ENCODE results near the gene PHAX. TPM values are rescaled to one million over a fixed set of nuclear protein-coding genes. Genes with fewer than 3 reads are reported as not detected.
"Not testable (repeated sequence)": the region's sequence is repeated elsewhere in the genome, so short reads cannot be mapped to it uniquely, and the experiment has no call there.

Gene PHAX
- 10 to 100 TPM; 23.2 to 57.5 (median 45.8) TPM for total RNA-seq

GRCh38 chr5:126600631-126601511, at the start of gene PHAX:
TSS of gene PHAX (plus strand) at chr5:126600947. CDS start at chr5:126600963, 16 bp downstream.
- TF ChIP-seq CTCF (IDR thresholded peaks at IDR 0.05) (peak; percentile 51 to 82 (median 68)), EP300 (IDR thresholded peaks at IDR 0.05) (peak in 1 of 2 donors; percentile 83), POLR2A (IDR thresholded peaks at IDR 0.05) (peak in 1 of 2 donors; percentile 21)
- Histone ChIP-seq H3K4me1 (peaks cover 0 to 44% (median 21%) of the 10 kb centered on the region in 4 donors), H3K27me3 (no peaks in the 10 kb centered on the region), H3K9me3 (no peaks in the 10 kb centered on the region), H3K36me3 (peaks cover 0 to 26% (median 4%) of the 10 kb centered on the region in 3 donors), H3K27ac (peak within 1 kb of the TSS; percentile 54 to 91 (median 90)), H3K4me3 (peak within 1 kb of the TSS; percentile 80 to 97 (median 90))
- WGBS, 2 donors = 2% methylated on average over 56 to 60 of the region's 79 CpGs
- DNase-seq (ENCODE audit: low spot score in 2 of 2) = peak; percentile 55 to 56

- Histone ChIP-seq H3K4me3 (no peak overlapping the region), H3K27ac (no peak overlapping the region), H3K9me3 (no peaks in the 10 kb centered on the region), H3K27me3 (no peaks in the 10 kb centered on the region), H3K36me3 (peaks cover 2 to 97% (median 14%) of the 10 kb centered on the region in 3 donors), H3K4me1 (no peaks in the 10 kb centered on the region)
- TF ChIP-seq CTCF (IDR thresholded peaks at IDR 0.05) = no peak
- TF ChIP-seq EP300 (IDR thresholded peaks at IDR 0.05) = no peak
- TF ChIP-seq POLR2A (IDR thresholded peaks at IDR 0.05) = no peak
- DNase-seq (ENCODE audit: low spot score in 2 of 2) = no peak
- 97 to 100% methylated on average over 2 of the region's 2 CpGs for WGBS, 2 donors
Measured at GRCh38 chr5:126552614-126553013, 48.1 kb upstream of the PHAX start.

GRCh38 chr5:126555101-126555500, 45.6 kb upstream of the PHAX start:
- peaks cover 2 to 95% (median 7%) of the 10 kb centered on the region in 3 donors for H3K36me3 ChIP-seq
- H3K27ac ChIP-seq; DNase-seq (ENCODE audit: low spot score in 2 of 2); H3K9me3 ChIP-seq; H3K4me1 ChIP-seq; H3K27me3 ChIP-seq; H3K4me3 ChIP-seq: not testable (repeated sequence)
- 86 to 96% methylated on average over 9 of the region's 9 CpGs for WGBS, 2 donors

- no peak for TF ChIP-seq EP300 (IDR thresholded peaks at IDR 0.05)
- TF ChIP-seq CTCF (IDR thresholded peaks at IDR 0.05) = no peak
- no peak for TF ChIP-seq POLR2A (IDR thresholded peaks at IDR 0.05)
- Histone ChIP-seq H3K27me3 (no peaks in the 10 kb centered on the region), H3K27ac (no peak overlapping the region), H3K9me3 (no peaks in the 10 kb centered on the region), H3K36me3 (peaks cover 0 to 87% (median 0%) of the 10 kb centered on the region in 3 donors), H3K4me3 (no peak overlapping the region), H3K4me1 (no peaks in the 10 kb centered on the region)
- DNase-seq (ENCODE audit: low spot score in 2 of 2) = no peak
- 57 to 77% methylated on average over 1 of the region's 1 CpG for WGBS, 2 donors
Measured at GRCh38 chr5:126561908-126562307, 38.8 kb upstream of the PHAX start.

GRCh38 chr5:126562823-126563222, 37.9 kb upstream of the PHAX start:
- no peaks in the 10 kb centered on the region for H3K27me3 ChIP-seq
- no peak overlapping the region for H3K27ac ChIP-seq
- H3K4me1 ChIP-seq = no peaks in the 10 kb centered on the region
- 94 to 96% methylated on average over 2 of the region's 2 CpGs for WGBS, 2 donors
- TF ChIP-seq CTCF (IDR thresholded peaks at IDR 0.05) = no peak
- no peaks in the 10 kb centered on the region for H3K9me3 ChIP-seq
- no peak overlapping the region for H3K4me3 ChIP-seq
- no peak for DNase-seq (ENCODE audit: low spot score in 2 of 2)
- H3K36me3 ChIP-seq = peaks cover 0 to 86% (median 0%) of the 10 kb centered on the region in 3 donors
